Epithelial cell of proximal tubule (primary cell): ENCODE data around the gene RGS10. TPM values are rescaled to one million over a fixed set of nuclear protein-coding genes. Genes with fewer than 3 reads are reported as not detected.

Experiments used
- DNase-seq: peaks from one replicate; pipeline ENCODE4 v3.0.0-alpha.2; 2011; ENCODE audit warnings: low read depth
- H3K4me3 ChIP-seq: 2 replicates; pipeline ENCODE4 v1.5.1; 2011; ENCODE audit warnings: low read depth, mild to moderate bottlenecking, low read length
- total RNA-seq: library from RNA; depleted of rRNA; stranded (reverse); fragments of >200 nt; gene quantifications from 2 replicates; pipeline ENCODE4 v1.2.3, GENCODE V29; 2015
- TF ChIP-seq, protein P1 (sequence below): conservative IDR thresholded peaks from 2 replicates; pipeline ENCODE4 v1.5.1; 2012; ENCODE audit warnings: low read depth, mild to moderate bottlenecking, low read length

The RGS10 gene
- total RNA-seq, 1 donor from 2014 or later = 85.9 TPM

DNA sequence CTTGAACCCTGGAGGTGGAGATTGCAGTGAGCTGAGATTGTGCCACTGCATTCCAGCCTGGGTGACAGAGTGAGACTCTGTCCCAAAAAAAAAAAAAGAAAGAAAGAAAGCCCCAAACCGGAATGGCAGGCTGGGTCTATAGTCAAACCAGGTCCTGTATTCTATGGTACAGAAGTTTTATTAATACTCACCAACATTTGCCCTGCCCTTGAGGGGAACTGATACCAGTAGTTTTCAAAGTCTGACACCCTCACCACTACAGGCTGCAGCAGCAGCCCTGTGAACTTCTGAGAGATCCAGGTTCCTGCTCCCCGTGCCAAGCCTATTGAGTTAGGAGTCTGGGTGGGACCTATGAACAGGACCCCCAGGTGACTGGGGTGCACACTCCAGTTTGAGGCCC, 80.6 kb downstream of the RGS10 start:
- no peak for DNase-seq
- no peak overlapping the region for H3K4me3 ChIP-seq
- TF ChIP-seq, protein P1, sequence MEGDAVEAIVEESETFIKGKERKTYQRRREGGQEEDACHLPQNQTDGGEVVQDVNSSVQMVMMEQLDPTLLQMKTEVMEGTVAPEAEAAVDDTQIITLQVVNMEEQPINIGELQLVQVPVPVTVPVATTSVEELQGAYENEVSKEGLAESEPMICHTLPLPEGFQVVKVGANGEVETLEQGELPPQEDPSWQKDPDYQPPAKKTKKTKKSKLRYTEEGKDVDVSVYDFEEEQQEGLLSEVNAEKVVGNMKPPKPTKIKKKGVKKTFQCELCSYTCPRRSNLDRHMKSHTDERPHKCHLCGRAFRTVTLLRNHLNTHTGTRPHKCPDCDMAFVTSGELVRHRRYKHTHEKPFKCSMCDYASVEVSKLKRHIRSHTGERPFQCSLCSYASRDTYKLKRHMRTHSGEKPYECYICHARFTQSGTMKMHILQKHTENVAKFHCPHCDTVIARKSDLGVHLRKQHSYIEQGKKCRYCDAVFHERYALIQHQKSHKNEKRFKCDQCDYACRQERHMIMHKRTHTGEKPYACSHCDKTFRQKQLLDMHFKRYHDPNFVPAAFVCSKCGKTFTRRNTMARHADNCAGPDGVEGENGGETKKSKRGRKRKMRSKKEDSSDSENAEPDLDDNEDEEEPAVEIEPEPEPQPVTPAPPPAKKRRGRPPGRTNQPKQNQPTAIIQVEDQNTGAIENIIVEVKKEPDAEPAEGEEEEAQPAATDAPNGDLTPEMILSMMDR = no peak

DNA sequence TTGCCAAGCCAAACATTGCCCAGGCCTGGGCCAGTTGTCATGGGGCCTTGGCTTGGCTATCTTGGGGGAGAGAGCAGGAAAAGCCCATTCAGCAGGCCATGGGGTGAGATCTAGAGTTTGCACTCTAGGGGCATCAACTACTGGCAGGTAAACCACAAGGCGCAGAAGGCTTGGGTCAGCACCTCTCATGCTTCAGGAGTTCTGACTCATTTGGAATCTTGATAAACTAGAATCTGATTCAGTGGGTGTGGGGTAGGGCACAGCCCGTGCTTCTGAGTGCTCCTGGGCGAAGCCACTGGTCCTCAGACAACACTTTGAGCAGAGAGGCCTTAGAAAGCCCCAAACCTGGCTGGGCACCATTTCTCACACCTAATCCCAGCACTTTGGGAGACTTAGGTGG, 81.1 kb downstream of the RGS10 start:
- DNase-seq = peak; percentile 56
- H3K4me3 ChIP-seq = no peak overlapping the region

DNA sequence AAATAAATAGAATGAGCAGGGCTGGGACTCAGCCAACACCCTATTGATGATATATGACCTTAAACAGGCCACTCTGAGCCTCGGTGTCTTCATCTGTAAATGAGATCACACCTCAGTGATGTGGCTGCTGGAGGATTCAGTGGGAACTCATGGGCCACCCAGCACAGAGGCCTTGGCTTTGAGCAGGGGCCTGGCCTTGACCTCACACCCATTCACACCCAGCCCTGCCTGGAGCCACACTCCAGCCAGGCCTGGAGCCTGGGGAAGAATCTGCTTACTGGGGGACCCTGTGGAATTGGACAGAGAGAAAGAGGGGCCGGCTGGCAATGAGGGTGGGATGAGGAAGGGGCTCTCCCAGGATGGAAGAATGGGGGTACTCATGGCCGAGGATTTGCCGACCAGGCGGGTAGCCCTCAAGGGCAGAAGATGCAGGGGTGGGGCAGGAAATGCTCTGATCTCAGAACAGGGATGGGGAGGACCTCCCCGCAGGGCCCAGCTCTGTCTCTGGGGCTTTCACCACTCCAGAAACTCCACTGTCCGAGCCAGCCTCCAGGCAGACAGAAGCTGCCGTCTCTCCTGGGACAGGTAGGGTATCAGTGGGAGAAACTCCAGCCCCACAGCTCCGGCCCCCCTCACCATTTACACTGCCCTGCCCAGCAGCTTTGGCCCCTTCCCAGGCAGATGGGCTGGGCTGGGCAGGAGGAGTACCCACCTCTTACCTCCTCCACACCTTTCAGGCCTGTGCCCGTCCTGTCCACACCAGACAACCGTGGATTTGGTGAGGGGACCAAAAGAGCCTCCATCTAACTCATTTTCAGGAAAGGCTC, 81.9 kb downstream of the RGS10 start:
- no peak overlapping the region for H3K4me3 ChIP-seq
- no peak for DNase-seq
- TF ChIP-seq, protein P1 = no peak

More for the DNA sequence above, 81.1 kb downstream of the RGS10 start:
- TF ChIP-seq, protein P1 = peak; percentile 26

DNA sequence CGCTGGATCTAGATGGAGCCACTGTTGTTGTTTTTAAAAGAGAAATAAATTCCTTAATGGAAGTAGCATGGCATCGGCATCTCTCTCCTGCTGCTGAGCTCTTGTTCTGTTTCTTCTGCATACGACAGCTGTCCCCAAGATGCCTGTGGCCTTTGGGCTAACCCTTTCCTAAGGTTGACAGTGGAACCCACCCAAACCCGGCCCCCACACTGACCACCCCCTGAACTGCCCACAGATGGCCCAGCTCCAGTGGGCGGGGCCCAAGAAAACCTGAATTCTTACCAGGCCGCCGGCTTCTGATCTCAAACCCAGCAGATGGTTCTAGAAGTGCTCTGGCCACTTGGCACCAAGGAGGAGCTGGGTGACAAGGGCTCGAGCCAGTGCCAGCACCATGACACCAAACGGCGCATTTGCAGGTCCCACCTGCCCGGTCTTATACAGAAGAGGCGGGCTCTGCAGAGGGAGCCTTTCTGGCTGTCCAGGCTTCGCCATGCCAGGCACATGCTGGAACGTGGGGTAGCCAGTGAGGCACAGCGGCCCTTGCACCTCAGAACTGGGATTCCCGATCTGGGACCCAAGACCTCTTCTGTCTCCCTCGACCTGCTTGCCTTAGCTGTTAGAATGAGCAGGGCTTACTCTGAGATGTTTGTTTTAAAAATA, 82.7 kb downstream of the RGS10 start:
- DNase-seq = no peak
- TF ChIP-seq, protein P1 = no peak
- no peak overlapping the region for H3K4me3 ChIP-seq

DNA sequence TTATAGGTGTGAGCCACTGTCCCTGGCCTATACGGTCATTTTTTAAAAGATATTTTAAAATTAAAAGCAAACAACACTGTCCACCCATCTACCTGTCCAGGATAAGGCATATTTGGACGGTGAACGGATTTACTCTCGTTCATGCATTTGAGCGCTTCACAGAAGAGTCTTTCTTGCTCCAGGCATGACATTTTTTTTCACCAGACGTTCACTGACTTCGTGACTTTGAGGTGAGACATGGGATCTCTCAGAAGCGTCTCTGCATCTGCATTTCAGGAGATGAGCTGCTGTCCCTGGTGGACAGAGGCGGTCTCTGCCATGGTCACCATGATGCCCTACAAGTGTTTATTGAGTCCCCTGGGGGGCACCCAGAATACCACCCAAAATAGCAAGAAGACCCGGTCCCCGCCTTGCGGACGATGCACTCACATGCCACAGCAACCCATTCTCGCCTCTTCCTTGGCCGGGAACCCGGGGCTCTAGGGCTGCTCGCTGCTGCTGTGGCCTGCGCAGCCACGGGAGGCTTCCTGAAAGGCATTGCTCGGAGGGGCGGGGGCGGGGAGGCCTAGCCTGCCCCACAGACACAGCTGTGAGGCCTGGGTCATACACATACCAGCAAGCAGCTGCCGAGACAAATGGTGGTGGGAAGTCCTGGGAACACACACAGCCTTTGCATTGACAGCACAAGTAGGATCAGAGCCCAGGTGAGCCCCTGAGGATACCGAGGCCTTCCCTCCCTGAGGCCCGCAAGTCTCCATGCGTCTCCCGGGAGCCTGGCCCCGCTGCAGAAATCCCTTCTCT, 84.4 kb downstream of the RGS10 start:
- H3K4me3 ChIP-seq = no peak overlapping the region
- TF ChIP-seq, protein P1 = no peak
- DNase-seq = no peak

DNA sequence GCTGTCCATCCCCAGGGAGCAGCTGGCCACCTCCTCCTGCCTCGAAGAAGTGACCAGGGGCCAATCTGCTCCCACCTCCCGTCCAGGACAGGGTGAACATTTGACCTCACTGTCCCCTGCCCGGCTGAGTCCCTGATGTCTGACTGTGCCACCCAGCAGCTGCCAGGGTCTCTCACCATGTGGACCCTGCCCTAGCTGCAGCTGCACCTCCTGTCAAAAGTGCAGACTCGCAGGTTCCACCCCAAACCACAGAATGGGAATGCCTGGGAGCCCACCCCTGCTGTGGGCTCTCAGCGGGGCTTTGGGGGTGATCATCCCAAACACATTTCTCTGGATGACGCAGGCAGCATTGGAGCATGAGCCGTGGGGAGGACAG, 86.1 kb downstream of the RGS10 start:
- TF ChIP-seq, protein P1 = no peak
- no peak overlapping the region for H3K4me3 ChIP-seq
- no peak for DNase-seq
